GM18498 (cell line): ENCODE data around the gene STK33.
A peak's percentile ranks its signal among the peaks of the same experiment; 100 is the strongest.
"Not testable (repeated sequence)": the region's sequence is repeated elsewhere in the genome, so short reads cannot be mapped to it uniquely, and the experiment has no call there.

ENCODE experiments used
- ATAC-seq: cut with Tn5 transposase; IDR thresholded peaks from one replicate; pipeline ENCODE4 v1.9.1; 2021; ENCODE audit warnings: mild to moderate bottlenecking, moderate library complexity; ENCODE audit not compliant: unreplicated experiment

The STK33 gene

GRCh38 chr11:8545698-8546366 is 48.2 kb downstream of the STK33 start:
- ATAC-seq: no peak

DNA sequence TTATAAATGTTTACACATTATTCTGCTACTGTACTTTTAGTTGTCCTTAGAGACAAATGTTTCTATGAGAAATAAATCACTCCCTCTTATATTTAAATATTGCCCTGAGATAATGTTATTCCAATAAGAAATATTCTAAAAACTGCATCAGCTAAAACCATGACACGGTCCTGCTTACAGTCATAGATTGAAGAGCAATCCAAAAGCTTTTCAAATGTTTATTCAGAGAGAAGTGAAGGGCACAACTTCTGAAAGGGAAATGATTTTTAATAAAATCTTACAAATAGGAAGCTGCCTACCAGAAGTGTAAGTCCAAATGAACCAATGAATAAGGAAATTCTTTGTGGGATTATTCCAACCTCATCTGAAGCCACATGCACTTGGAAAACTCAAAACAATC is 49.2 kb downstream of the STK33 start:
- ATAC-seq: no peak

DNA sequence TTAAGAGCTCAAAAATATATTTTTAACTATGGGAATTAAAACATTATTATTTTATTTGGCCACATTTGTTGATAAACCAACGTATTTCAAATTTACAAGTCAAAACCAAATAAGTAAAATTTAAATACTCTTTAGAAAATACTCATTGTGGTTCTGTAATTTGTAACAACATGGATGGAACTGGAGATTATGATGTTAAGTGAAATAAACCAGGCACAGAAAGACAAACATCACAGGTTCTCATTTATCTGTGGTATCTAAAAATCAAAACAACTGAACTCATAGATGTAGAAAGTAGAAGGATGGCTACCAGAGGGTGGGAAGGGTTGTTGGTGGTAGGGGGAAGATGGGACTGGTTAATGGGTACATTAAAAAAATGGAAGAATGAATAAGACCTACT is 50.8 kb downstream of the STK33 start:
- no peak for ATAC-seq

GRCh38 chr11:8541448-8541847 is 52.6 kb downstream of the STK33 start:
- ATAC-seq: no peak

DNA sequence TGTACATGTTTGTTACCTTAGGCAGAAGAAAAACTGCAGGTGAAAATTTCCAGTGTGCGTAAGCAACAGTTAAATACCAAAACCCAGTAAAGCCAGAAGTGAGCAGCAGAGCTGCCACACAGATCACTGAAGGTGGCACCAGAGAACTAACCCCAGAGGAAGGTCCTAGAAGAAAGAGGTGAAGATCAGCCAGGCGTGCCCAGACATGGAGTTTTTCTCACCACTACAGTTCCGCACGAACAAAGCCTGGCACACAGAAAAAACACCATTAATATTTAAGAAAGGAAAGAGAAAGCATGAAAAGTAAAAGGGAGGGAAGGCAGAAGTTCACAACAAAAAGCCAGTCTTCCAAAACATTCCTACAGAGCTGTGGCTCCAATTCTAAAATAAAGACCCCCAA is 60.7 kb downstream of the STK33 start:
- ATAC-seq: peak; percentile 81

- ATAC-seq: peak; percentile 69
Measured at GRCh38 chr11:8532475-8532874, 61.6 kb downstream of the STK33 start.

DNA sequence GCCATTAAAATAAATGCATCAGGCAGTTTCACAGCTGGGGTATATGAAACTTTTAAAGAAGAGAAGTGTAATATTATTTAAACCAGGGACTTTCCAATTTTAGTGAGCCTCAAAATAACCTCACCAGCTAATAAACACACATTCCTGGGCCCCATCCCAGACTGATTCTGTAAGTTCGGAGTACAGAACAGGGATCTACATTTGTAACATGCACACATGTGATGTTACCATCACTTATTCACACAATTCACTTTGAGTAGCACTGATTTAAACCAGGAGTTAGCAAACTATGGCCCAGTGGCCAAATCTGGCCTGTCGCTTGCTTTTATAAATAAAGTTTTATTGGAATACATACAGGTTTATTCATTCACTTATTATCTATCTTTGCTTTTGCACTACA is 62.0 kb downstream of the STK33 start:
- no peak for ATAC-seq

GRCh38 chr11:8531312-8531711 is 62.7 kb downstream of the STK33 start:
- no peak for ATAC-seq

GRCh38 chr11:8527939-8528338 is 66.1 kb downstream of the STK33 start:
- ATAC-seq: no peak

- no peak for ATAC-seq
Measured at GRCh38 chr11:8523396-8523795, 70.6 kb downstream of the STK33 start.

DNA sequence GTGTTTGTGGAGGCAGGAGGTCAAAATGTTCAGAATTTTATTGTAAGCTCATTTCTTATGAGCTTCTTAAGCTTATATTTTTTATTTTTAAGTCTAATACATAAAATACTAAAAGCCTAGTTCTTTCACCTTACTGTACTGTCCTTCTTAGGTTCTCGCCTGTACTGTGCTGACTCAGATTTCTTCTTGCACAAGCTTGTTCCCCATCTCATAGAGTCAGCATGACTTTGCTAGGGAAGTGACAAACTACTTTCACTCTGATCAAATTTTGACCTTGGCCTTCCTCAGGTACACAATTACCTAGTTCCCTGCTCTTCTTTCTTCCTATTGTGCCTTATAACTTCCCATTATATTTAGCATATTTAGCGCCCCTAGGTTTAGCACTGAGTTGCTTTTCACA is 81.5 kb downstream of the STK33 start:
- ATAC-seq: no peak

- no peak for ATAC-seq
Measured at GRCh38 chr11:8503910-8504364, 90.1 kb downstream of the STK33 start.

DNA sequence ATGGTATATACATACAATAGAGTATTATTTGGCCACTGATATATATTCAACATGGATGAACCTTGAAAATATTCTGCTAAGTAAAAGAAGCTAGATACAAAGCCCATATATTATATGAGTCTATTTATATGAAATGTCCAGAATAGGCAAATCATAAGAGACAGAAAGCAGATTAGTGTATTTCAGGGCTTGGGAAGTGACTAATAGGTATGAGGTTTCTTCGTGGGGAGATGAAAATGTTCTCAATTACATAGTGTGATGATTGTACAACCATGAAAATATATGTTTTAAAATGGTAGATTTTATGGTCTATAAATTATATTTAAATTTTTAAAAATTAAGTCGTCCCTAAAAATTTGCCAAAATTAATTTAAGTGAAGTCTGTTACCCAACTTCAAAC is 92.2 kb downstream of the STK33 start:
- ATAC-seq: no peak

GRCh38 chr11:8488395-8488794 is 105.6 kb downstream of the STK33 start:
- no peak for ATAC-seq

GRCh38 chr11:8487261-8487660 is 106.8 kb downstream of the STK33 start:
- ATAC-seq: no peak

- no peak for ATAC-seq
Measured at GRCh38 chr11:8484251-8484650, 109.8 kb downstream of the STK33 start.

- ATAC-seq: no peak
Measured at GRCh38 chr11:8480858-8481257, 113.2 kb downstream of the STK33 start.

DNA sequence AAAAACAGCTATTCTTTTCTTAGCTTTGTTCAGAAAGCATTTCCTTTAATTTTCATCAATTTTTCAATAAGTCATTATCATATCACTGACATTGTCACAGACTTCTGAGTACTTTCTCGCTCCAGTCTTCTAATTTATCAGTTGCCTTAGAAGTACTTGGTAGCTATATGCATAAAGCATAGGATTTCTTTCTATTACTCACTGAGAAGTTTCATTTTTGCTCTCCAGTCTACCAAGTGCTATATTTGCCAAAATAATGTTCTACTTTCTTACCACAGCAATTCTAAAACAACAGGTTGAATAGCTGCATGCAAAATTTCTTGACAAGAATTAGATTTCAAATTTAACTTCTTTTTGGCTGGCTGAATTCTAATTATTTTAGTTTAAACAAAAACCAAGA is 116.3 kb downstream of the STK33 start:
- ATAC-seq: peak; percentile 94

DNA sequence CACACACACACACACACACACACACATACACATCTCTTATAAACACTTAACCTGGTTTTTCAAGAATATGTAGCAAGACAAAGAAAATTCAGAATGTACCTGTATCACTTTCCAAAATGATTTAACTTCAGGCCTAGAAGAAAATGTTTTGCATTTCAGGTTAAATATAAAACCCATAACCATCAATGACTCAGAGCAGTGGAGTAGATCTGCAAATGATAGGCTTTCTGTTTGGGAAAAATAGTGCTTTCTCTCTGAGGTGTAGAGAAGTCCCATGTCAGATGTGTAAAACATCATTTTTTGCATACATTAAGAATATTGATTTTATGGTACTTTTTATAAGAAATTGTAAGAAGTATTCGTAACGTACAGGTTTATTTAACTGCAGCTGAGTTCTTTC is 116.9 kb downstream of the STK33 start:
- ATAC-seq: peak; percentile 41

DNA sequence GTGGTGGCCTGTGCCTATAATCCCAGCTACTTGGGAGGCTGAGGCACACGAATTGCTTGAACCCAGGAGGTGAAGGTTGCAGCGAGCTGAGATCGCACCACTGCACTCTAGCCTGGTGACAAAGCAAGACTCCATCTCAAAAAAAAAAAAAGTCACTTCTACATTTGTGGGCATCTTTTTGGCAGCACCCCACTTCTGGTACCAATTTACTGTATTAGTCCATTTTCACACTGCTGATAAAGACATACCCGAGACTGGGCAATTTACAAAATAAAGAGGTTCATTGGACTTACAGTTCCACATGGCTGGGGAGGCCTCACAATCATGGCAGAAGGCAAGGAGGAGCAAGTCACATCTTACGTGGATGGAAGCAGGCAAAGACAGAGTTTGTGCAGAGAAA is 126.2 kb downstream of the STK33 start:
- not testable (repeated sequence) for ATAC-seq

DNA sequence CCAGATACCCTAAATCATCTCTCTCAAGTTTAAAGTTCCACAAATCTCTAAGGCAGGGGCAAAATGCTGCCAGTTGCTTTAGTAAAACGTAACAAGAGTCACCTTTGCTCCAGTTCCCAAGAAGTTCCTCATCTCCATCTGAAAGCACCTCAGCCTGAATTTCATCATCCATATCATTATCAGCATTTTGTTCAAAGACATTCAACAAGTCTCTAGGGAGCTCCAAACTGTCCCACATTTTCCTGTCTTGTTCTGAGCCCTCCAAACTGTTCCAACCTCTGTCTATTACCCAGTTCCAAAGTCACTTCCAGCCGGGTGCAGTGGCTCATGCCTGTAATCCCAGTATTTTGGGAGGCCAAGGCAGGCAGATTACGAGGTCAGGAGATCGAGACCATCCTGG is 126.7 kb downstream of the STK33 start:
- not testable (repeated sequence) for ATAC-seq

DNA sequence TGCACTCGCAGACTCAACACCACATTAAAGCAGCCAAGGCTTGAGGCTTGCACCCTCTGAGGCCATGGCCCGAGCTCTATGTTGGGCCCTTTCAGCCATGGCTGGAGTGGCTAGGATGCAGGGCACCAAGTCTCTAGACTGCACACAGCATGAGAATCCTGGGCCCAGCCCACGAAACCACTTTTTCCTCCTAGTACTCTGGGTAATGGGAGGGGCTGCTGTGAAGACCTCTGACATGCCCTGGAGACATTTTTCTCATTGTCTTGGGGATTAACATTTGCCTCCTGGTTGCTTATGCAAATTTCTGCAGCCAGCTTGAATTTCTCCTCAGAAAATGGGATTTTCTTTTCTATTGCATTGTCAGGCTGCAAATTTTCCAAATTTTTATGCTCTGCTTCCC is 127.1 kb downstream of the STK33 start:
- ATAC-seq: not testable (repeated sequence)

DNA sequence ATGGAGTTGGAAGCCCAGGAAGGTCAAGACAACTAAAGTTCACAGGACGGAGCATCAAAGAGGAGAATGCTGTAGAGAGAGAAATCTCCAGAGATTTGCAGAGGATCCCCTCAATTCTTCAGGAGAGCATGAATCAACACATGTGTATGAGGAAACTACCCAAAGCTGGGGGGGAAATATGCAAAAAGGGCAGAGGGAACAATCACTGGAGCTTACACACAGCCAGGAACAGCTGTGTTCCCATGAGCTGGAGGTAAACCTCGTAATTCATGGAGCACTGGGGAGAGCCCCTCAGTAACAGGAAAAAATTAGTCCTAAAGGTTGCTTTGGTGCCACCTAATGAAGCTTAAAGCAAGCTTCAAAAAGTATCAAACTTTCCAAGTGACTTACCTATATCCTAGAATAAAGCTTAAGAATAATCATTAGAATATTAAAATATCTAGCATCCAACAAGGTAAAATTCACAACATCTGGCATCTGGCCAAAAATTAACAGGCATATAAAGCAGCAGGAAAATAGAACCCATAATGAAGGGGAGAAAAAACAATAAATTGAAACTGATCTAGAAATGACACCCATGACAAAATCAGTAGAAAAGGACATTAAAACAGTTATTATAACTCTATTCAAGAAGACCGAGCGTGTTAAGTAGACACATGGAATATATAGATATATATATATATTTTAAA is 134.2 kb downstream of the STK33 start:
- ATAC-seq: no peak
